K562 (cell line): ENCODE results near the gene POU3F3. TPM values are rescaled to one million over a fixed set of nuclear protein-coding genes. Genes with fewer than 3 reads are reported as not detected.

Experiments
- ATAC-seq: fragments of 200-7000 bp; cut with Tn5 transposase; 3 replicates; pipeline ENCODE4 v1.9.1; 2020; ENCODE audit warnings: moderate library complexity
- BruUV-seq: library from RNA; stranded (reverse); fragments of 400-500 nt; replicated peaks from 2 replicates; lab custom pipeline; 2021; lab: Mats Ljungman, UMichigan
- CTCF ChIA-PET: fragments of 300-600 bp; formaldehyde crosslinking; extraction: SDS; loops from one replicate; lab custom pipeline; 2021; ENCODE audit warnings: low intra/inter-chr PET ratio; lab: Yijun Ruan, JAX
- POLR2A ChIA-PET: fragments of 300-600, 350-650 bp; sonication (Branson Sonifier 250); formaldehyde crosslinking; extraction: SDS; loops from one replicate; lab custom pipeline; 2021; ENCODE audit warnings: antibody characterized with exemption, inconsistent platforms; lab: Yijun Ruan, JAX
- DNase-seq, 4 experiments: peaks; one replicate each; pipeline versions ENCODE4 v3.0.0 to v3.0.0-alpha.2; 2011 to 2018; ENCODE audit warnings: low spot score in 3 of 4, mixed read lengths in 3 of 4; ENCODE audit errors: extremely low read depth in 1 of 4
- FAIRE-seq: peaks from 2 replicates; lab custom pipeline; 2011; peaks lifted over from hg19 to GRCh38; lab: Jason Lieb, UNC
- H2AFZ ChIP-seq: 2 replicates; pipeline ENCODE4 v1.6.0; 2011; ENCODE audit warnings: low read depth, low read length, control low read depth, inconsistent platforms
- H3K27ac ChIP-seq: fragments of 200-600 bp; 3 replicates; pipeline ENCODE4 v1.8.0; 2011; ENCODE audit warnings: low read depth, mild to moderate bottlenecking, control low read depth, inconsistent platforms, low read length, moderate library complexity, mixed read lengths; ENCODE audit errors: extremely low read depth
- H3K27me3 ChIP-seq, 2 experiments: fragments of 300-600 bp in 1 of 2; 2 replicates in 1 of 2; 3 replicates in 1 of 2; pipeline versions ENCODE4 v1.6.0 to v1.8.0; 2011; ENCODE audit warnings: inconsistent platforms in 2 of 2, low read length in 2 of 2, mild to moderate bottlenecking in 1 of 2, mixed read lengths in 1 of 2, moderate library complexity in 1 of 2; ENCODE audit not compliant: control insufficient read depth in 2 of 2, insufficient read depth in 2 of 2
- H3K36me3 ChIP-seq: fragments of 300-600 bp; 3 replicates; pipeline ENCODE4 v1.8.0; 2011; ENCODE audit warnings: mild to moderate bottlenecking, low read length, inconsistent platforms; ENCODE audit not compliant: control insufficient read depth, insufficient read depth
- H3K4me1 ChIP-seq, 2 experiments: fragments of 200-600 bp in 1 of 2; replicated peaks in 1 of 2; 2 replicates in 1 of 2; 3 replicates in 1 of 2; pipeline versions ENCODE4 v1.5.1 to v1.8.0; 2011; ENCODE audit warnings: inconsistent platforms in 2 of 2, low read length in 2 of 2, mild to moderate bottlenecking in 1 of 2, mixed read lengths in 1 of 2, moderate library complexity in 1 of 2; ENCODE audit not compliant: control insufficient read depth in 2 of 2, insufficient read depth in 2 of 2
- H3K4me2 ChIP-seq: 2 replicates; pipeline ENCODE4 v1.6.1; 2011; ENCODE audit warnings: low read length, control low read depth, inconsistent platforms, mixed read lengths; ENCODE audit not compliant: insufficient read depth
- H3K4me3 ChIP-seq: fragments of 200-600 bp; sonication (generic), shearing (Covaris generic); 2 replicates; pipeline ENCODE4 v1.5.1; 2016; ENCODE audit warnings: control low read depth, inconsistent platforms
- H3K79me2 ChIP-seq: fragments of 200-600 bp; 3 replicates; pipeline ENCODE4 v1.8.0; 2011; ENCODE audit warnings: low read length, inconsistent platforms; ENCODE audit not compliant: control insufficient read depth, insufficient read depth
- H3K9ac ChIP-seq, 2 experiments: 2 replicates each; pipeline versions ENCODE4 v1.6.0 to v1.6.1; 2011; ENCODE audit warnings: low read depth in 2 of 2, low read length in 2 of 2, control low read depth in 1 of 2, inconsistent platforms in 1 of 2, mild to moderate bottlenecking in 1 of 2, mixed read lengths in 1 of 2; ENCODE audit not compliant: insufficient read depth in 1 of 2
- H3K9me1 ChIP-seq: one replicate; pipeline ENCODE4 v1.6.0; 2011; ENCODE audit warnings: inconsistent platforms, mild to moderate bottlenecking, low read length, moderate library complexity; ENCODE audit not compliant: control insufficient read depth, insufficient read depth
- H3K9me3 ChIP-seq: replicated peaks from 2 replicates; pipeline ENCODE4 v1.5.1; 2011; ENCODE audit warnings: low read depth, low read length, inconsistent platforms; ENCODE audit not compliant: control insufficient read depth, insufficient read depth
- H4K20me1 ChIP-seq: replicated peaks from 2 replicates; pipeline ENCODE4 v1.6.1; 2011; ENCODE audit warnings: low read length, inconsistent platforms, mixed read lengths; ENCODE audit not compliant: control insufficient read depth, insufficient read depth
- BMI1 ChIP-seq: fragments of 150-350 bp; IDR thresholded peaks from 2 replicates; pipeline ENCODE4 v1.6.1; 2014; ENCODE audit warnings: low read length
- CBFA2T2 ChIP-seq: fragments of 450-650 bp; conservative IDR thresholded peaks from 2 replicates; pipeline ENCODE4 v1.6.1; 2017; ENCODE audit warnings: mild to moderate bottlenecking
- NBN ChIP-seq: fragments of 450-650 bp; IDR thresholded peaks from 2 replicates; pipeline ENCODE4 v1.6.1; 2016; ENCODE audit warnings: low read depth, mild to moderate bottlenecking
- NR2C1 ChIP-seq, 2 experiments: fragments of 450-650 bp; IDR thresholded peaks; 2 replicates each; pipeline ENCODE4 v1.6.1; 2017; ENCODE audit warnings: mild to moderate bottlenecking in 2 of 2, antibody characterized with exemption in 1 of 2, inconsistent platforms in 1 of 2, missing compliant biosample characterization in 1 of 2, missing genetic modification characterization in 1 of 2
- PURB ChIP-seq: sonication (generic); formaldehyde crosslinking; IDR thresholded peaks from 2 replicates; pipeline ENCODE4 v1.9.0; 2021; ENCODE audit warnings: low read depth, mild to moderate bottlenecking, missing genetic modification reagents
- ZNF12 ChIP-seq: sonication (generic); formaldehyde crosslinking; IDR thresholded peaks from 2 replicates; pipeline ENCODE4 v1.4.0; 2020; ENCODE audit warnings: mild to moderate bottlenecking, missing genetic modification reagents
- ZSCAN29 ChIP-seq: fragments of 450-650 bp; IDR thresholded peaks from 2 replicates; pipeline ENCODE4 v1.6.1; 2017
- WGBS: fragments of 100-300 bp; shearing (Covaris generic); methylation state at CpG from one replicate; pipeline ENCODE4 v1.1.6; 2016; ENCODE audit warnings: low coverage, mixed read lengths; ENCODE audit not compliant: insufficient coverage; ENCODE audit errors: missing lambda C conversion rate; 5-methylcytosine and 5-hydroxymethylcytosine counted together
- in situ Hi-C: fragments of 300-500 bp; cut with MboI; formaldehyde crosslinking; loops from 4 replicates; pipeline ENCODE4 v1.15.0; 2018; ENCODE audit warnings: inconsistent platforms, mixed read lengths
- intact Hi-C: fragments of 100-400 bp; cut with micrococcal nuclease; formaldehyde crosslinking; loops from 2 replicates; pipeline ENCODE4 v1.14.2; 2022
- polyA plus RNA-seq, 8 experiments: library from polyadenylated mRNA; depleted of rRNA in 4 of 8; stranded (reverse) in 5 of 8; unstranded in 3 of 8; fragments of >200 nt; fragmentation: Nextera tagmentation in 2 of 8; fragmentation: Illumina TruSeq in 1 of 8; extraction: Ambion mirVana in 2 of 8; extraction: Trizol in 1 of 8; gene quantifications; 2 replicates each; pipeline versions ENCODE4 v1.2.1 to v1.2.3, GENCODE V29; 2011 to 2014; ENCODE audit warnings: inconsistent platforms in 1 of 8, missing spikeins in 1 of 8
- total RNA-seq, 7 experiments: library from RNA; depleted of rRNA in 6 of 7; stranded (reverse); fragments of >200 nt in 6 of 7; fragmentation: Illumina TruSeq in 2 of 7; extraction: Trizol in 2 of 7; gene quantifications; 2 replicates each; pipeline versions ENCODE4 v1.2.1 to v1.2.3, GENCODE V29; 2011 to 2021; ENCODE audit warnings: low replicate concordance in 1 of 7
- TF ChIP-seq, protein P1 (sequence below): sonication (generic); formaldehyde crosslinking; IDR thresholded peaks from 2 replicates; pipeline ENCODE4 v1.9.0; 2022; ENCODE audit warnings: mild to moderate bottlenecking, missing genetic modification reagents

POU3F3 gene
- total and polyA plus RNA-seq, 9 of the 15 experiments (the other 6 are each of a cell fraction or from before 2014, with no cell fraction given): not detected

DNA sequence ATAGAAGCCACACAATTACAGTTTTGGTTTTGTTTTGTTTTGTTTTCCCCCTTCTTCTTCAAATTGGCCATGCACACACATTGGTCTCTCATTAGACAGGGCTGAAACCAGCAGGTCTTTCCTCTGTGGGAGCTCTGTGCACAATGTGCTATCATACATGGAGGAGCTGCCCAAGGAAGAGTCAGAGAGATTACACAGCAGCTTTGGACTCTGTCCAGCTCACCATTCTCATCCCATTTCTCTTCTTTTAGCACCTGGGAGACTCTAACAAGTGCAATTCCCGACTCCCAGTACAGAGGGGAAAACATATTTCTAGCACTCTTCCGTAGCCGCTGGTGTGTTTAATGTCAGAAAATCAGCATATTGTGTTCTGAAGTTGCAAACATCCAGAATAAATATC, 29.4 kb downstream of the POU3F3 start:
- DNase-seq (no peak), ATAC-seq (no peak), FAIRE-seq (no peak)
- intact Hi-C loops (no loop called here), in situ Hi-C loops (no loop called here)
- no peak overlapping the region for H2AFZ ChIP-seq
- ChIA-PET CTCF (no interaction called here), POLR2A (no interaction called here)
- H3K9me3 ChIP-seq: no peaks in the 10 kb centered on the region
- WGBS: 0% methylated on average over 3 of the region's 3 CpGs
- no peaks in the 10 kb centered on the region for H3K9me1 ChIP-seq
- no peak overlapping the region for H3K9ac ChIP-seq
- H3K27ac ChIP-seq: no peak overlapping the region
- no peaks in the 10 kb centered on the region for H4K20me1 ChIP-seq
- no peak overlapping the region for H3K4me3 ChIP-seq
- no peak for TF ChIP-seq ZSCAN29
- no peak for TF ChIP-seq NR2C1 (IDR thresholded peaks at IDR 0.05)
- TF ChIP-seq NR2C1 (tag; IDR thresholded peaks at IDR 0.05): no peak
- no peak for TF ChIP-seq CBFA2T2
- TF ChIP-seq, protein P1, sequence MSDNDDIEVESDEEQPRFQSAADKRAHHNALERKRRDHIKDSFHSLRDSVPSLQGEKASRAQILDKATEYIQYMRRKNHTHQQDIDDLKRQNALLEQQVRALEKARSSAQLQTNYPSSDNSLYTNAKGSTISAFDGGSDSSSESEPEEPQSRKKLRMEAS (CRISPR knock-in tag): no peak
- no peak for TF ChIP-seq PURB (CRISPR knock-in tag)
- TF ChIP-seq ZNF12 (CRISPR knock-in tag): no peak
- TF ChIP-seq NBN: no peak
- no peak for TF ChIP-seq BMI1
- no peaks in the 10 kb centered on the region for H3K36me3 ChIP-seq
- H3K79me2 ChIP-seq: no peaks in the 10 kb centered on the region
- peaks cover 0 to 8% of the 10 kb centered on the region in 2 experiments; a peak in 3 of 5 replicates for H3K27me3 ChIP-seq
- no peak overlapping the region for H3K4me2 ChIP-seq
- H3K4me1 ChIP-seq: no peaks in the 10 kb centered on the region
- no TSS peak for BruUV-seq
